ENCODE results near the gene PARP14. TPM values are rescaled to one million over a fixed set of nuclear protein-coding genes. Genes with fewer than 3 reads are reported as not detected.

PARP14 gene
- total RNA-seq, 3 donors from 2014 or later (not counting 1 experiment from before 2014, with no cell fraction given), result 77.6 to 92.6 (median 89.9) TPM

DNA sequence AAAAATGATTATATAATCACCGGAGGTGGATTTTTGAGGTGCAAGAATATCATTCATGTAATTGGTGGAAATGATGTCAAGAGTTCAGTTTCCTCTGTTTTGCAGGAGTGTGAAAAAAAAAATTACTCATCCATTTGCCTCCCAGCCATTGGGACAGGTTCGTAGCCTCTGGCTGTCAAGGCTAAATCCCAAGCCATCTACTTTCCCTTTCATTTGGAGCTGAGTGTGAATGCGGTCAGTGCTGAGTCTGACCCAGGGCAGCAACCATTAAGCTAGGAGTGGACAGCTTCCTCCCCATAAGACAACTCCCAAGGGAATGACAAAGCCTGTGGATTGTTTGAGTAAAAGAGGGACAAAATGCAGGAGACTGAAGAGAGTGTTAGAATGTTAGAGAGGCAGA is 33.6 kb downstream of the PARP14 start:
- peaks cover 29 to 35% of the 10 kb centered on the region in 2 donors for H3K4me1 Mint-ChIP-seq
- no peak overlapping the region for H3K4me3 ChIP-seq (ENCODE audit: low read length)
- H3K36me3 Mint-ChIP-seq, result peaks cover 64% of the 10 kb centered on the region
- intact Hi-C loops (cut with micrococcal nuclease), result no loop called here
- no peaks in the 10 kb centered on the region for H3K4me1 ChIP-seq (ENCODE audit: control insufficient read depth, insufficient read depth, low read length)
- H3K27ac ChIP-seq (ENCODE audit: low read length), result no peak overlapping the region
- no peaks in the 10 kb centered on the region for H3K27me3 Mint-ChIP-seq (ENCODE audit: low read depth in 2 of 2)
- H3K27me3 ChIP-seq (ENCODE audit: control insufficient read depth, insufficient read depth, low read length), result no peaks in the 10 kb centered on the region
- TF ChIP-seq, protein P1, sequence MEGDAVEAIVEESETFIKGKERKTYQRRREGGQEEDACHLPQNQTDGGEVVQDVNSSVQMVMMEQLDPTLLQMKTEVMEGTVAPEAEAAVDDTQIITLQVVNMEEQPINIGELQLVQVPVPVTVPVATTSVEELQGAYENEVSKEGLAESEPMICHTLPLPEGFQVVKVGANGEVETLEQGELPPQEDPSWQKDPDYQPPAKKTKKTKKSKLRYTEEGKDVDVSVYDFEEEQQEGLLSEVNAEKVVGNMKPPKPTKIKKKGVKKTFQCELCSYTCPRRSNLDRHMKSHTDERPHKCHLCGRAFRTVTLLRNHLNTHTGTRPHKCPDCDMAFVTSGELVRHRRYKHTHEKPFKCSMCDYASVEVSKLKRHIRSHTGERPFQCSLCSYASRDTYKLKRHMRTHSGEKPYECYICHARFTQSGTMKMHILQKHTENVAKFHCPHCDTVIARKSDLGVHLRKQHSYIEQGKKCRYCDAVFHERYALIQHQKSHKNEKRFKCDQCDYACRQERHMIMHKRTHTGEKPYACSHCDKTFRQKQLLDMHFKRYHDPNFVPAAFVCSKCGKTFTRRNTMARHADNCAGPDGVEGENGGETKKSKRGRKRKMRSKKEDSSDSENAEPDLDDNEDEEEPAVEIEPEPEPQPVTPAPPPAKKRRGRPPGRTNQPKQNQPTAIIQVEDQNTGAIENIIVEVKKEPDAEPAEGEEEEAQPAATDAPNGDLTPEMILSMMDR (IDR thresholded peaks at IDR 0.05), result no peak
- DNase-seq, result no peak
- ATAC-seq, result no peak
- H3K27ac Mint-ChIP-seq, result no peak overlapping the region
- no peak overlapping the region for H3K4me3 Mint-ChIP-seq
- peaks cover 75% of the 10 kb centered on the region for H3K36me3 ChIP-seq (ENCODE audit: control insufficient read depth, insufficient read depth, low read length)
- H3K9me3 Mint-ChIP-seq, result no peaks in the 10 kb centered on the region
- WGBS (ENCODE audit: insufficient coverage), result 92% methylated on average over 2 of the region's 3 CpGs
- no peaks in the 10 kb centered on the region for H3K9me3 ChIP-seq (ENCODE audit: control insufficient read depth, insufficient read depth, low read length)

DNA sequence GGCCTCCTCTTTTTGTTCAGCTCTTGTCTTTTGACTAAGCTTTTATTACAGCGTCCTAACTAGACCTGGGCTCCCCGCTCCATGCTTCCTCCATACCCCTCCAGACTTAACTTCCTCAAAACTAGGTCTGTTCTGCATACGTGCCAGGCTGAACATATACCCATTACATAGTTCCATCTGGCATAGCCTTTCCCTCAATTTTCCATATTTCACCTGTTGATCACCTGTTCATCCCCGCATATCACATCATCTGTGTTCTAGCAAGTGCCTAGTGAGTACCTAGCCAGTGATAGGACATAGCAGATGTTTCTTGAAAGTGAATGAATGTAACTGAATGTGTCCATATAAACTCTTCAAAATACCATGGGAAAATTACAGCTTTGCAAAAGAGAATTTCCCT is 36.0 kb downstream of the PARP14 start:
- no peak overlapping the region for H3K4me3 Mint-ChIP-seq
- WGBS (ENCODE audit: insufficient coverage), result 89% methylated on average over 4 of the region's 4 CpGs
- Histone ChIP-seq H3K36me3 (ENCODE audit: control insufficient read depth, insufficient read depth, low read length) (peaks cover 86% of the 10 kb centered on the region), H3K27ac (ENCODE audit: low read length) (no peak overlapping the region), H3K27me3 (ENCODE audit: control insufficient read depth, insufficient read depth, low read length) (no peaks in the 10 kb centered on the region), H3K9me3 (ENCODE audit: control insufficient read depth, insufficient read depth, low read length) (no peaks in the 10 kb centered on the region), H3K4me1 (ENCODE audit: control insufficient read depth, insufficient read depth, low read length) (peaks cover 2% of the 10 kb centered on the region), H3K4me3 (ENCODE audit: low read length) (no peak overlapping the region)
- ATAC-seq (no peak), DNase-seq (no peak)
- TF ChIP-seq, protein P1 (IDR thresholded peaks at IDR 0.05), result no peak
- intact Hi-C loops (cut with micrococcal nuclease), result no loop called here
- H3K4me1 Mint-ChIP-seq, result peaks cover 5 to 11% of the 10 kb centered on the region in 2 donors
- no peak overlapping the region for H3K27ac Mint-ChIP-seq
- H3K9me3 Mint-ChIP-seq, result no peaks in the 10 kb centered on the region
- H3K36me3 Mint-ChIP-seq, result peaks cover 60% of the 10 kb centered on the region
- H3K27me3 Mint-ChIP-seq (ENCODE audit: low read depth in 2 of 2), result no peaks in the 10 kb centered on the region

DNA sequence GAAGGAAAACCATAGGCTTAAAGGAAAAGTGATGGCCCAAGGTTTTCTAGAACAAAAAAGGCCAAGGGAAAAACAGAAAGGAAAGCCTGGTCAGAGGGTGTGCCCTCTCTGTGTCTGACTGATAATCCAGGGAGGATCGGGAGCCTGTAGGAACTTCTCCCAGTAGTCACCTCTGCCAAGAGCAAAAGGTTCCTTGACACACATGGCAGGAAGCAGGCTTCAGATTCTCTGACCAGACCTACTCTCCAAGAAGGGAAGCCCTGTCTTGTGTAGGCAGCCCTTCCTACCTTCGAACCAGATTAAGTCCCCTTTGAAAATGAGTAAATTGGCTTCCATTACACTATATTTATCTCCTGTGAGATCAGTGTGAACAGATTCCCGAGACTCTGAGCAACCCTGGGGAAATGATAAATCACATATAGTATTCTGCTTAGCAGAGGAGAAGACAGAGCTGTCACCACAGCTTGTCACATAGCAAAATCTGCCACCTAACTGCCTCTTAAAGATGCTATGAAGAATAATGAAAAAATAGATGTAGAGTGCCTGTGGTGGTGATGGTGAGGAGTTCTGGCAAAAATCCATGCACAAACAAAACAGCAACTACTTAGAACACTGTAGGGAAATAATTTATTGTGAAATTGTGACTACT is 38.8 kb downstream of the PARP14 start:
- H3K4me3 Mint-ChIP-seq, result no peak overlapping the region
- no peak overlapping the region for H3K27ac Mint-ChIP-seq
- H3K4me1 Mint-ChIP-seq, result no peaks in the 10 kb centered on the region
- peaks cover 2% of the 10 kb centered on the region for H3K4me1 ChIP-seq (ENCODE audit: control insufficient read depth, insufficient read depth, low read length)
- no peak for ATAC-seq
- no peak overlapping the region for H3K4me3 ChIP-seq (ENCODE audit: low read length)
- TF ChIP-seq, protein P1 (IDR thresholded peaks at IDR 0.05), result no peak
- H3K36me3 ChIP-seq (ENCODE audit: control insufficient read depth, insufficient read depth, low read length), result peaks cover 74% of the 10 kb centered on the region
- H3K9me3 ChIP-seq (ENCODE audit: control insufficient read depth, insufficient read depth, low read length), result no peaks in the 10 kb centered on the region
- H3K36me3 Mint-ChIP-seq, result peaks cover 38% of the 10 kb centered on the region
- H3K27ac ChIP-seq (ENCODE audit: low read length), result no peak overlapping the region
- no peak for DNase-seq
- H3K27me3 Mint-ChIP-seq (ENCODE audit: low read depth in 2 of 2), result no peaks in the 10 kb centered on the region
- intact Hi-C loops (cut with micrococcal nuclease), result no loop called here
- 100% methylated on average over 2 of the region's 3 CpGs for WGBS (ENCODE audit: insufficient coverage)
- H3K9me3 Mint-ChIP-seq, result no peaks in the 10 kb centered on the region
- H3K27me3 ChIP-seq (ENCODE audit: control insufficient read depth, insufficient read depth, low read length), result no peaks in the 10 kb centered on the region

DNA sequence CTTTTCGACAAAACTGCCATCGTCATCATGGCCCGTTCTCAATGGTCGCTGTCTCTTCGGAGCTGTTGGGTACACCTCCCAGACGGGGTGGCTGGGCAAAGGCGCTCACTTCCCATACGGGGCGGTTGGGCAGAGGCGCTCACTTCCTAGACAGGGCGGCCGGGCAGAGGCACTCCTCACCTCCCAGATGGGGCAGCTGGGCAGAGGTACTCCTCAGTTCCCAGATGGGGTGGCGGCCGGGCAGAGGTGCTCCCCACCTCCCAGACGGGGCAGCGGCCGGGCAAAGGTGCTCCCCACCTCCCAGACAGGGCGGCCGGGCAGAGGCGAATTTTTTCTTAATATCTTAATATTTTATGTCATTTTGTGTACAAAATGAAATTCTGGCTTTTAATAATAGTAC is 44.5 kb downstream of the PARP14 start:
- intact Hi-C loops (cut with micrococcal nuclease), result no loop called here
- no peak for ATAC-seq
- H3K36me3 ChIP-seq (ENCODE audit: control insufficient read depth, insufficient read depth, low read length), result peaks cover 28% of the 10 kb centered on the region
- 99% methylated on average over 15 of the region's 20 CpGs for WGBS (ENCODE audit: insufficient coverage)
- Mint-ChIP-seq H3K27me3 (ENCODE audit: low read depth in 2 of 2) (no peaks in the 10 kb centered on the region), H3K27ac (no peak overlapping the region), H3K36me3 (peaks cover 20% of the 10 kb centered on the region), H3K9me3 (no peaks in the 10 kb centered on the region), H3K4me1 (no peaks in the 10 kb centered on the region), H3K4me3 (no peak overlapping the region)
- no peak for DNase-seq
- H3K27ac ChIP-seq (ENCODE audit: low read length), result no peak overlapping the region
- no peaks in the 10 kb centered on the region for H3K27me3 ChIP-seq (ENCODE audit: control insufficient read depth, insufficient read depth, low read length)
- TF ChIP-seq, protein P1 (IDR thresholded peaks at IDR 0.05), result no peak
- no peak overlapping the region for H3K4me3 ChIP-seq (ENCODE audit: low read length)
- H3K4me1 ChIP-seq (ENCODE audit: control insufficient read depth, insufficient read depth, low read length), result peaks cover 2% of the 10 kb centered on the region
- no peaks in the 10 kb centered on the region for H3K9me3 ChIP-seq (ENCODE audit: control insufficient read depth, insufficient read depth, low read length)

Data from natural killer cell (primary cell).